Measurements from ENCODE around the gene TUBA4A. TPM values are rescaled to one million over a fixed set of nuclear protein-coding genes. Genes with fewer than 3 reads are reported as not detected.

The TUBA4A gene
- total and polyA plus RNA-seq, 2 of the 8 experiments (the other 6 are each of a cell fraction or from before 2014, with no cell fraction given) = 67.3 to 172 TPM

DNA sequence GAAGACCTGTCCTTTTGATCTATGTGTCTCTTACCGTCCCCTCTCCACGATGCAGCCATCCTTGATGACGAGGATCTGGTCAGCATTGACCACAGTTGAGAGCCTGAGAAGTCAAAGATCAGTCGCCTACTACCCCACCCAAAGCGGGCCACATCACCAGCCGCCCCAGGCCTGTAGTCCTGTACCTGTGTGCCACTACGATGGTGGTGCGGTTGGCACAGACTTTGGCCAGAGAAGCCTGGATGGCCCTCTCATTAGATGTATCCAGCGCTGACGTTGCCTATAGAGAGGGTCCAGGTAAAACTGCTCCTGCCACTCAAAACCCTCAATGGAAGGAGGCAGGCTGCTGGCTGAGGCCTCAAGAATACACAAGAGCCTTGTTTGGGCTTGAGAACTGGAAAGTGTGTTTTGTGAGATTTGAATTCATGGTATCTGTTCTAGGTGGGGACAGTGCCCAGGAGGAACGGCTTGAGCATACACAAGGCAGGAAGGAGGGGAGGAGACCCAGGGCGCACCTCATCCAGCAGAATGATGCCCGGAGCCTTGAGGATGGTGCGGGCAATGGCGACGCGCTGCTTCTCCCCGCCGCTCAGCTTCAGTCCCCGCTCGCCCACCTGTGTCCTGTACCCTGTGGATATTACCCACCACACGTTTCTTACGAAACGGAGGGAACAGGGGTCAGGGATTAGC lies 43.4 kb downstream of the TUBA4A start (continued):
- TF ChIP-seq, protein P1, sequence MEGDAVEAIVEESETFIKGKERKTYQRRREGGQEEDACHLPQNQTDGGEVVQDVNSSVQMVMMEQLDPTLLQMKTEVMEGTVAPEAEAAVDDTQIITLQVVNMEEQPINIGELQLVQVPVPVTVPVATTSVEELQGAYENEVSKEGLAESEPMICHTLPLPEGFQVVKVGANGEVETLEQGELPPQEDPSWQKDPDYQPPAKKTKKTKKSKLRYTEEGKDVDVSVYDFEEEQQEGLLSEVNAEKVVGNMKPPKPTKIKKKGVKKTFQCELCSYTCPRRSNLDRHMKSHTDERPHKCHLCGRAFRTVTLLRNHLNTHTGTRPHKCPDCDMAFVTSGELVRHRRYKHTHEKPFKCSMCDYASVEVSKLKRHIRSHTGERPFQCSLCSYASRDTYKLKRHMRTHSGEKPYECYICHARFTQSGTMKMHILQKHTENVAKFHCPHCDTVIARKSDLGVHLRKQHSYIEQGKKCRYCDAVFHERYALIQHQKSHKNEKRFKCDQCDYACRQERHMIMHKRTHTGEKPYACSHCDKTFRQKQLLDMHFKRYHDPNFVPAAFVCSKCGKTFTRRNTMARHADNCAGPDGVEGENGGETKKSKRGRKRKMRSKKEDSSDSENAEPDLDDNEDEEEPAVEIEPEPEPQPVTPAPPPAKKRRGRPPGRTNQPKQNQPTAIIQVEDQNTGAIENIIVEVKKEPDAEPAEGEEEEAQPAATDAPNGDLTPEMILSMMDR (IDR thresholded peaks at IDR 0.05; ENCODE audit: control extremely low read depth in 1 of 3, insufficient read depth in 1 of 3, low read depth in 1 of 3, low read length in 3 of 3) = no peak
- TF ChIP-seq, protein P2, sequence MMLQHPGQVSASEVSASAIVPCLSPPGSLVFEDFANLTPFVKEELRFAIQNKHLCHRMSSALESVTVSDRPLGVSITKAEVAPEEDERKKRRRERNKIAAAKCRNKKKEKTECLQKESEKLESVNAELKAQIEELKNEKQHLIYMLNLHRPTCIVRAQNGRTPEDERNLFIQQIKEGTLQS (IDR thresholded peaks at IDR 0.05; ENCODE audit: insufficient read depth, low read depth, low read length) = no peak
- no peak for TF ChIP-seq POLR2AphosphoS5 (IDR thresholded peaks at IDR 0.05; ENCODE audit: low read depth, low read length)

All from H1 (cell line).